ENCODE measurements around the gene BCL11B. TPM values are rescaled to one million over a fixed set of nuclear protein-coding genes. Genes with fewer than 3 reads are reported as not detected.

BCL11B gene
- polyA plus RNA-seq, 3 donors from 2014 or later: 0.75 to 3.1 (median 1.0) TPM

DNA sequence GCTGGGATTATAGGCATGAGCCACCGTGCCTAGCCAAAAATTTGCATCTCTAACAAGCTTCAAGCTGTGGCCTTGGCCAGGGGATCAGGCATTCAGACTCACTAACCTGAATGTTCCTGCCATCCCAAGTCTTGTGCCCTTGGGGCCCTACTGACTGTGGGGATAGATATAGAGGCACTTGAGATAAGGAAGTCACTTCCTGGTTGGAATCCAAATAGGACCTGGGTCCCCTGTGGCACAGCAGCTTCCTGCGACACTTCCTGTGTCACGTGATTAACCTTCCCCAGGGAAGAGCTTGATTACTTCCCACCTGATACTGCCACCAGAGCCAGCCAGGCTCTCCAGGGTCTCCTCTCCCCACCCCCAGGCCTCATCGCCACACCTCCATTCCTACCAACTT lies 128.2 kb downstream of the BCL11B start:
- no peak overlapping the region for H3K27ac Mint-ChIP-seq
- H3K4me1 Mint-ChIP-seq: peaks cover 0 to 3% of the 10 kb centered on the region in 2 donors
- H3K36me3 Mint-ChIP-seq: no peaks in the 10 kb centered on the region
- no peak overlapping the region for H3K4me3 Mint-ChIP-seq
- no peak for DNase-seq
- H3K27me3 Mint-ChIP-seq (ENCODE audit: low read depth in 3 of 3): peaks cover 0 to 2% (median 1%) of the 10 kb centered on the region in 3 donors
- no peaks in the 10 kb centered on the region for H3K9me3 Mint-ChIP-seq

GRCh38 chr14:99143126-99143525 lies 128.9 kb downstream of the BCL11B start:
- no peak for DNase-seq
- Mint-ChIP-seq H3K9me3 (no peaks in the 10 kb centered on the region), H3K27ac (no peak overlapping the region), H3K36me3 (no peaks in the 10 kb centered on the region), H3K4me1 (peaks cover 6 to 8% of the 10 kb centered on the region in 2 donors), H3K4me3 (no peak overlapping the region), H3K27me3 (ENCODE audit: low read depth in 3 of 3) (peaks cover 0 to 2% (median 0%) of the 10 kb centered on the region in 3 donors)

DNA sequence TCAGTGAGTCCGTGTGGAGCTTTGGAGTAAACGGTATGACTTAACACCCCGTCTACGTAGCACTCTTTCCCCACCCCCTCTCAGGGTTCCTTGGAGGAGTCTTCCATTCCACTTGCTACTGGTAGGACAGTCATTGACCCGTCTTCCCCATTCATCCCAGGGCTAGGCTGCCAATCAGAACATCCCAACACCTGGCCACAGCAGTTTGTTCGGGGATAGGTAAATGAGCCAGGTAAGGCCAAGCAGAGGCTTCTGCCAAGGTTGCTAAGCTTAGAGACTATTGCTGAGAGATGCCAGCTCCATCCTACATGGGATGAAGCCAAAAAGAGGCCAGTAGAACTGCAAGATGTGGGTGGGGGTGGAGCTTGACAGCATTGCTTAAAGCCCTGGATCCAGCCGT lies 130.8 kb downstream of the BCL11B start:
- Mint-ChIP-seq H3K4me1 (peaks cover 14 to 17% of the 10 kb centered on the region in 2 donors), H3K27ac (no peak overlapping the region), H3K27me3 (ENCODE audit: low read depth in 3 of 3) (peaks cover 0 to 2% (median 0%) of the 10 kb centered on the region in 3 donors), H3K4me3 (no peak overlapping the region), H3K9me3 (no peaks in the 10 kb centered on the region), H3K36me3 (no peaks in the 10 kb centered on the region)
- DNase-seq: no peak

DNA sequence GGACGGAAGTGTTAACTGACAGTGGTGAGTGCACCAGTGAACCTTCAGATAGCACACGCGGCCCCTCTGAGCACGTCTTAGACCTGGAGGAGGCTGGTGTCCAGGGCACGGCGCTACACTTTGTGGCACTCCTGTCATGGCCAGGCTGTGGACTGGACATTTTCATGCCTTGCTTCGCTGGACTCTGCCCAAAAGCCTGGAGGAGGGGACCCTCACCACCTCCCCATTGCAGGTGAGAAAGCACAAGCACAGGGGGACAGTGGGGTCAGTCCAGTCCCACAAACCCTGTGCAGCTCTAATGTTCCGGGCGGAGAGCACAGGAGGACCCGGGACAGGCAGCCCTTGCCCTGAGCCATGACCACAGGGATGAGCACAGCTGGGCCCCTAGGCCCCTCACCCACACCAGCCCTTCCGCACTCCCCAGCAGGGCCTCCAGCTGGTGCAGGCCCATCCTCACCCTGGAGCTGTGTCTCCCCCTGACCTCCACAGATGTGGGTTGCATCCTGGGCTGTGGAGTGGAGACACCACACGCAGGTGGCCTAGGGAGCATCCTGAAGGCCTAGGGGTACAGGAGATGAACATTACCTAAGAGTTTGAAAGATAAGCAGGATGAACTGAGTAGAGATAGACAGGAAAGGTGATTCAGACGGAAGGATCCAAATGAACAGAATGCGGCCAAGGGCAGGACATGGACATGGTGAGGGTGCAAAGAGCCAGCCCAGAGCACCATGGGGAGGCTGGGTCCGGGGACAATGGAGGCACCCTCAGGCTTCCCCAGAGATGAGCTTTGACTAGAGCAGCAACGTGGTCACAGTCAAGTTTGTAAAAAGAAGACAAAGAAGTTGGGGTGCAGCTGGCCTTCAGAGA lies 132.8 kb downstream of the BCL11B start:
- no peak overlapping the region for H3K27ac Mint-ChIP-seq
- H3K4me3 Mint-ChIP-seq: no peak overlapping the region
- H3K27me3 Mint-ChIP-seq (ENCODE audit: low read depth in 3 of 3): peaks cover 0 to 2% (median 0%) of the 10 kb centered on the region in 3 donors
- H3K9me3 Mint-ChIP-seq: no peaks in the 10 kb centered on the region
- peaks cover 12 to 17% of the 10 kb centered on the region in 2 donors for H3K4me1 Mint-ChIP-seq
- DNase-seq: no peak
- no peaks in the 10 kb centered on the region for H3K36me3 Mint-ChIP-seq

DNA sequence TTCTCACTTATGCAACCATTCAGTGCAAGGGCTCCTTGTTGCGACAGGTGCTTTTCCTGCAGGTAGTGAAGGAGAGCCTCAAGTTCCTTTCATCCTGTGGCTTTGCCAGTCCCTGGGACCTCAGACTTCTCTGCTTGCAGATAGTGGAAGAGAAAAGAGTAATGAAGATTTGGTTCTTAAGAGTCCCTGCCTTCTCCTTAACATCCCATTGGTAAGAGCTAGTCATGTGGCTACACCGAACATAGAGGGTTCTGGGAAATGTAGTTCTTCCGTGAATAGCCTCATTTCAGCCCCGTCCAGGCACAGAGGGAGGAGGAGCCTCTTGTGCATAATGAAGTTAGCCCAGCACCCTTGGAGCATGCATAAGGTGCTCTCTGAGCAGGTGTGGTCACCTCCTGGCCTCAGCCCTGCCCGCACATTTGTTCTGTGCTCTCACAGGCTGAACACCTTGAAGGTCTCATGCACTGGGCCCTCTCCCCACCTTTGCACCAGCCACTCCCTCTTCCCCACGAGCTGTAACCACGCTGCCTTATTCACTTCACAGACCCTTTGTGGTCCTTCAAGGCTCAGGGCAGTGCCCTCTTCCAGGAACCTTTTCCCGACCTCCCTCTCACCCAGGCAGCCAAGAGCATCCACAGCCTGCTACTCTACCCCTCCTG lies 134.0 kb downstream of the BCL11B start:
- peak overlapping the region in 2 of 6 donors; percentile 12 to 24 for H3K27ac Mint-ChIP-seq
- peaks cover 0 to 2% (median 0%) of the 10 kb centered on the region in 3 donors for H3K27me3 Mint-ChIP-seq (ENCODE audit: low read depth in 3 of 3)
- peak in 1 of 3 donors; percentile 9 for DNase-seq
- peaks cover 11 to 17% of the 10 kb centered on the region in 2 donors for H3K4me1 Mint-ChIP-seq
- no peaks in the 10 kb centered on the region for H3K36me3 Mint-ChIP-seq
- H3K4me3 Mint-ChIP-seq: peak overlapping the region in 1 of 5 donors; percentile 15
- H3K9me3 Mint-ChIP-seq: no peaks in the 10 kb centered on the region

- no peaks in the 10 kb centered on the region for H3K9me3 Mint-ChIP-seq
- no peaks in the 10 kb centered on the region for H3K36me3 Mint-ChIP-seq
- no peak overlapping the region for H3K27ac Mint-ChIP-seq
- DNase-seq: no peak
- H3K27me3 Mint-ChIP-seq (ENCODE audit: low read depth in 3 of 3): peaks cover 0 to 2% (median 2%) of the 10 kb centered on the region in 3 donors
- H3K4me3 Mint-ChIP-seq: no peak overlapping the region
- peaks cover 11 to 17% of the 10 kb centered on the region in 2 donors for H3K4me1 Mint-ChIP-seq
These were observed 134.8 kb downstream of the BCL11B start for GRCh38 chr14:99137001-99137700.

DNA sequence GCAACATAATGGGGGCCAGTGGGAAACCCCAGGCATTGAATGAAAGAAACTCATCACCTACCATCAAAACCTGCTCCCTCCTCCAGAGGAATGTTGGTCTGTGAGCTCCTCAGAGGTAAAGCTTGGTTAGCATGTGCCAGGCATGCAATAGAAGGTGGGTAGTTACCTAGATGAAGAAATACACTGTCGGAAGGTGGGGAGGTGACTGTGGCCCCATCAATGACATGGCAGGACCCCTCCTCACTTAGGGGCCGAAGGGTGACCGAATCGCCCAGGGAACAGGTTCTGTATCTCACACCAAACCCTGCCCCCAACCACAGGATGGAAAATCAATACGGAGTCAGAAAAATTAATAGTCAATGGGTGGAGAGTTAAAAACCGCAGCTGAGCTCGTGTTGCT lies 135.6 kb downstream of the BCL11B start:
- Mint-ChIP-seq H3K36me3 (no peaks in the 10 kb centered on the region), H3K4me3 (no peak overlapping the region), H3K27me3 (ENCODE audit: low read depth in 3 of 3) (peaks cover 0 to 2% (median 0%) of the 10 kb centered on the region in 3 donors), H3K9me3 (no peaks in the 10 kb centered on the region), H3K4me1 (peaks cover 11 to 17% of the 10 kb centered on the region in 2 donors), H3K27ac (no peak overlapping the region)
- DNase-seq: no peak

DNA sequence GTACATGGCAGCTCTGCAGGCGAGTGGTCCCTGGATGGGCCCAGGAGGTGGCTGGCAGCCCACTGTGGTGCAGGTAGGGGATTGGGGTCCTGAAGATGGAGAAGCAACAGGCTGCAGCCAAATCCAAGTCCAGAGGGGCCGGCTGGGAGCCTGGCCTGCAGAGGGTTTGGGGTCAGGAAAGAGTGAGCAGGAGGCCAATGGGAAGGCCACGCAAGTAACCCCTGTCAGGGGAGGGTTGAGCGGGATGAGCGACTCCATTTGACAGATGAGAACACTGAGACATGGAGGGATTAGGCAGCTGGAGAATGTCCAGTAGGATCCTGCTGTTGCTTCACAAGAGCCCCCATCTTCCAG lies 136.0 kb downstream of the BCL11B start:
- Mint-ChIP-seq H3K27me3 (ENCODE audit: low read depth in 3 of 3) (peaks cover 0 to 2% (median 0%) of the 10 kb centered on the region in 3 donors), H3K4me3 (no peak overlapping the region), H3K4me1 (peaks cover 11 to 17% of the 10 kb centered on the region in 2 donors), H3K9me3 (no peaks in the 10 kb centered on the region), H3K36me3 (no peaks in the 10 kb centered on the region), H3K27ac (no peak overlapping the region)
- DNase-seq: no peak

DNA sequence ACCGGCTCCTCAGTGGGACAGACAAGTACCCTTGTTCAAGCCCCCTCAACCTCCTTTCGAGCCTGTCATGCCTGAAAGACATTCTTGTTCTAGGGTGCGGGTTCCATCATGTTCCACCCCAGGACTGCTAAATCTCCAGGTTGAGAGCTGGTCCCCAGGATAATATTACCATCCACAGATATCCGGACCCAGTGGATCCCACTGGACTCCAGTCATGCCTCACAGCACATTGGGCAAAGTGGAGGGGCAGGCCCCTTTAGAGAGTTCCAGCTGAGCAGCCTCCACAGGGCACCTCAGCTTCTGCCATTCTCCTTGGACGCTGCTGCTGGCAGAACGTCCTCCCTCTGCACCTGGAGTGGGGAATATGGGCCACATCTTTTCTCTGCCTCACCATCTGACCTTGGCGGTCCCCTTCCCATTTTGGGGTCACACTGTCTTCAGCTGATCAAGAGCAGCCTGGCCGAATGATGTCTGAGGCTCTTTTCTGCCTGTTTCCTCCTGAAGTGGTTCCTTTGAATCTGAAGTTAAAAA lies 137.4 kb downstream of the BCL11B start:
- H3K27me3 Mint-ChIP-seq (ENCODE audit: low read depth in 3 of 3): peaks cover 0 to 3% (median 0%) of the 10 kb centered on the region in 3 donors
- no peaks in the 10 kb centered on the region for H3K36me3 Mint-ChIP-seq
- H3K4me1 Mint-ChIP-seq: peaks cover 11 to 20% of the 10 kb centered on the region in 2 donors
- no peak overlapping the region for H3K27ac Mint-ChIP-seq
- no peaks in the 10 kb centered on the region for H3K9me3 Mint-ChIP-seq
- no peak for DNase-seq
- no peak overlapping the region for H3K4me3 Mint-ChIP-seq

- Mint-ChIP-seq H3K9me3 (no peaks in the 10 kb centered on the region), H3K4me3 (no peak overlapping the region), H3K27ac (no peak overlapping the region), H3K36me3 (no peaks in the 10 kb centered on the region), H3K4me1 (peaks cover 11 to 24% of the 10 kb centered on the region in 2 donors), H3K27me3 (ENCODE audit: low read depth in 3 of 3) (peaks cover 0 to 4% (median 0%) of the 10 kb centered on the region in 3 donors)
- no peak for DNase-seq
These were observed 138.1 kb downstream of the BCL11B start for GRCh38 chr14:99133636-99134515.

DNA sequence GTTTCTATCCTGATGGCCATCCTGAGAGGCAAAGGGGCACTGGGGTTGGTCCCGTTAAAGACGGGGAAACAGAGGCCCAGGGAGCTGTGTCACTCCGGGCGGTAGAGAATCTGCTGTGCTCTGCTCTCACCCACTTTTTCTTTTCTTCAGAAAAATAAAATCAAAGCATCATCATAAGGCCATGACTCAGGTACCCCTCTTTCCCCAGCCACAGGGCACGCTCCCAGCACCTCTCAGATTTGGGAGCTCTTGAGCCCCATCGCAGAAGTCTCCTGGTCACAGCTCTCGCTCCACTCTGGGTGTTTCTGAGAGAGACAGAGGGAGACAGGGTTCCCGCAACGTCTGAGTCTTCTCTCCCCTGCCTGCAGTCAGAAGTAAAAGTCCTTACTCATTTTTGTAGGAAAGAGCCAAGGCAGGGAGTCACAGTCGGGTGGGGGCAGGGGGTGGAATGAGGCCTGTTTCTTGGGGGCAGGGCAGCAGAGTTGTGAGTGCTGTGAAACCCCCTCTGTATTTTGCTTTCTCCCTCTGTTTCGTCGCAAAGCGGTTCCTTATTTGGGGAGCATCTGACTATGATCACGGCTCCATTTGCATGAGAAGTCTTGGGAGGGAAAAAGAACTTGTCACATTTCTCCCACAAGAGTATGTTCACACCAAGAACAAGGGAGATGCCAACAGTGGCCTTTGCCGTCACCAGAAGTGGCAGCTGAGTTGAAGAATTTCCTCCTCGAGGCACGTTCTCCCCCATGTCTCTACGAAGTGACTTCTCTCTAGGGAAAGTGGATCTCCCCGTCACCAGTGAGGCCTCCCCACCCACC lies 139.0 kb downstream of the BCL11B start:
- H3K4me1 Mint-ChIP-seq: peaks cover 5 to 17% of the 10 kb centered on the region in 2 donors
- H3K36me3 Mint-ChIP-seq: no peaks in the 10 kb centered on the region
- no peak for DNase-seq
- no peaks in the 10 kb centered on the region for H3K9me3 Mint-ChIP-seq
- no peak overlapping the region for H3K4me3 Mint-ChIP-seq
- peaks cover 0 to 4% (median 0%) of the 10 kb centered on the region in 3 donors for H3K27me3 Mint-ChIP-seq (ENCODE audit: low read depth in 3 of 3)
- no peak overlapping the region for H3K27ac Mint-ChIP-seq

- H3K9me3 Mint-ChIP-seq: no peaks in the 10 kb centered on the region
- H3K36me3 Mint-ChIP-seq: no peaks in the 10 kb centered on the region
- H3K27ac Mint-ChIP-seq: peak overlapping the region in 1 of 6 donors; percentile 22
- H3K4me1 Mint-ChIP-seq: peaks cover 0 to 6% of the 10 kb centered on the region in 2 donors
- peaks cover 0 to 4% (median 2%) of the 10 kb centered on the region in 3 donors for H3K27me3 Mint-ChIP-seq (ENCODE audit: low read depth in 3 of 3)
- DNase-seq: no peak
- no peak overlapping the region for H3K4me3 Mint-ChIP-seq
These were observed 140.2 kb downstream of the BCL11B start for GRCh38 chr14:99131632-99132271.

Measured in immature natural killer cell (primary cell).